Lower lobe of right lung (tissue), 2 donors: ENCODE results near the gene COPS3. TPM values are rescaled to one million over a fixed set of nuclear protein-coding genes. Genes with fewer than 3 reads are reported as not detected.

Experiments used
- ATAC-seq, 2 donors: fragments of 200-7000 bp; cut with Tn5 transposase; one replicate each; pipeline ENCODE4 v1.9.1; 2020 to 2022; ENCODE audit warnings: mild to moderate bottlenecking in 2 of 2, moderate library complexity in 2 of 2
- DNase-seq: peaks from one replicate; pipeline ENCODE4 v3.0.0-alpha.2; 2020
- H3K27ac ChIP-seq: fragments of 200-600 bp; one replicate; pipeline ENCODE4 v1.8.0; 2022
- H3K27me3 ChIP-seq: fragments of 200-600 bp; one replicate; pipeline ENCODE4 v1.8.0; 2022; ENCODE audit warnings: low read depth
- H3K36me3 ChIP-seq: fragments of 200-600 bp; one replicate; pipeline ENCODE4 v1.8.0; 2022; ENCODE audit warnings: mild to moderate bottlenecking
- H3K4me1 ChIP-seq: fragments of 200-600 bp; one replicate; pipeline ENCODE4 v1.8.0; 2022
- H3K4me3 ChIP-seq: fragments of 200-600 bp; one replicate; pipeline ENCODE4 v1.8.0; 2022; ENCODE audit warnings: mild to moderate bottlenecking
- H3K9me3 ChIP-seq: fragments of 200-600 bp; one replicate; pipeline ENCODE4 v1.8.0; 2022
- intact Hi-C: fragments of 100-400 bp; cut with DNase I; formaldehyde crosslinking; loops from one replicate; pipeline ENCODE4 v1.11.0; 2022
- total RNA-seq: library from RNA; stranded (reverse); fragmentation: NEBNext Ultra II Directional; extraction: Animal tissue kit (Norgen Biotek cat#: 25700); gene quantifications from one replicate; pipeline ENCODE4 v1.2.1, GENCODE V29; 2021
- TF ChIP-seq, protein P1 (sequence below): fragments of 200-600 bp; IDR thresholded peaks from one replicate; pipeline ENCODE4 v1.8.0; 2022; ENCODE audit warnings: antibody characterized with exemption, mild to moderate bottlenecking
- donor health status: DM: no; HTN: yes; CAD: no; lungs with severe emphysema.

Gene COPS3
- total RNA-seq, 1 donor from 2014 or later = 50.1 TPM

DNA sequence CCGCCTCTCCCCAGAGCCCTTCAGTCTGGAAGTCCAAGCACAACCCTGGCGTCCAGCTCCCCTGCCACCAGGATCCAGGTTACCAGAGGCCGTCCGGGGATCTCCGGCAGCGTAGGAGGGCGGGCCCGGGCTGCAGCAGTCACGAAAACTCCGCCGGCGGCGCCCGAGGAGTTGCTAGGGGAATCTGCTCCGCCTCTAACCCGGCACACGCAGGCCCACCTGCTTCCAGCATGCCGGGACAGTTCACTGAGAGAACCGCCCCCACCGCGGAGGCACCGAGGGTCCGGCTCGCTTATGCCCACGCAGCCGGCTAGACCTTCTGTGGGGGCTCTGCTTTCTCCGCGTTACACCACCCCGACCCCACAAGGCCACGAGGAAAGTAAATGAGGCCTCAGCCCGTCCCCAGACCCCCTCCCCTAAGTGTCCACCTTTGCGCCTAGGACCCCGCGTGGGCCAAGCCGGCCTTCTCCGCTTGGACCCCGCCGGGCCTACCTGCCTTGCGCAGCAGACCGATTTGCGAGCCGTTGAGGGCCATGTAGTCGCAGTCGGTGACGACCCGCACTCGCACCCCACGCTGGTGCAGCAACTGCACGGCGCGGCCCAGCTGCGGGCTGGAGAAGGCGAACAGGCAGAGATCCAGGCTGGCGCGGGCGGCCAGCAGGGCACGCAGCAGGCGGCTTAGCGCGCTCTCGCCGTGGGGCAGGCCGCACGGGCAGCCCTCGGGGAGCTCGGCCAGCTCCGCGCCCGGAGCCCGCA lies 75.5 kb downstream of the COPS3 start:
- H3K36me3 ChIP-seq = peaks cover 11% of the 10 kb centered on the region
- H3K4me3 ChIP-seq = peak overlapping the region; percentile 65
- peak overlapping the region; percentile 77 for H3K27ac ChIP-seq
- H3K27me3 ChIP-seq = no peaks in the 10 kb centered on the region
- DNase-seq (peak; percentile 78), ATAC-seq (peak; percentile 68 to 76)
- intact Hi-C loops = no loop called here
- H3K4me1 ChIP-seq = peaks cover 31% of the 10 kb centered on the region
- TF ChIP-seq, protein P1, sequence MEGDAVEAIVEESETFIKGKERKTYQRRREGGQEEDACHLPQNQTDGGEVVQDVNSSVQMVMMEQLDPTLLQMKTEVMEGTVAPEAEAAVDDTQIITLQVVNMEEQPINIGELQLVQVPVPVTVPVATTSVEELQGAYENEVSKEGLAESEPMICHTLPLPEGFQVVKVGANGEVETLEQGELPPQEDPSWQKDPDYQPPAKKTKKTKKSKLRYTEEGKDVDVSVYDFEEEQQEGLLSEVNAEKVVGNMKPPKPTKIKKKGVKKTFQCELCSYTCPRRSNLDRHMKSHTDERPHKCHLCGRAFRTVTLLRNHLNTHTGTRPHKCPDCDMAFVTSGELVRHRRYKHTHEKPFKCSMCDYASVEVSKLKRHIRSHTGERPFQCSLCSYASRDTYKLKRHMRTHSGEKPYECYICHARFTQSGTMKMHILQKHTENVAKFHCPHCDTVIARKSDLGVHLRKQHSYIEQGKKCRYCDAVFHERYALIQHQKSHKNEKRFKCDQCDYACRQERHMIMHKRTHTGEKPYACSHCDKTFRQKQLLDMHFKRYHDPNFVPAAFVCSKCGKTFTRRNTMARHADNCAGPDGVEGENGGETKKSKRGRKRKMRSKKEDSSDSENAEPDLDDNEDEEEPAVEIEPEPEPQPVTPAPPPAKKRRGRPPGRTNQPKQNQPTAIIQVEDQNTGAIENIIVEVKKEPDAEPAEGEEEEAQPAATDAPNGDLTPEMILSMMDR = no peak
- no peaks in the 10 kb centered on the region for H3K9me3 ChIP-seq

DNA sequence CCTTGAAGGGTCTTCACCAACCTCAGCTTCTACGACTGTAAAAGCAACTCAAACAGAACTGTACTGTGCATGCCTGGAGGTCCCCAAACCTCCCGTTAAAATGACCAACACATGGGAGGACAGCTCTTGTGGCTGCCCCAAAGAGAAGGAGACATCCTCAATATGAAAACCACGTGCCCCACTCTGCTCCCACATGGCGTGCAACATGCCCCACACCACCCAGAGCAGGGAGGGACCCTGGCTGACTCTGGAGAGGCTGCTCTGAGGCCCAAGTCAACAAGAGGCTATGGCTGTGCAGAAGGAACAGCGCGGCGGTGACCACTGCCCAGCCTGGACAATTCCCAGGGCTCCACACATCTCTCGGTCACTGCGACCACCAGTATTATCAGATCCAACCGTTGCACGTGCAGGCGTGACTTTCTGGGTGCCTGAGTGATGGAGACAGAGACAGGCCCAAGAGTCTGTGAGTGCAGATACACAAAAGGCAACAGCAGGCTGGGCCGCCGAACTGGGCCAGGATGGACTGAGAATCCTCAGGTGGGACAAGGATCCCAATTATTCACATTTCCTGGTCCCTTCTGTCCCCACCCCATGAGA lies 76.3 kb downstream of the COPS3 start:
- Histone ChIP-seq H3K4me1 (peaks cover 31% of the 10 kb centered on the region), H3K9me3 (no peaks in the 10 kb centered on the region), H3K4me3 (peak overlapping the region; percentile 65), H3K27me3 (no peaks in the 10 kb centered on the region), H3K27ac (no peak overlapping the region), H3K36me3 (peaks cover 9% of the 10 kb centered on the region)
- TF ChIP-seq, protein P1 = no peak
- no peak for DNase-seq
- no peak for ATAC-seq
- intact Hi-C loops = no loop called here

DNA sequence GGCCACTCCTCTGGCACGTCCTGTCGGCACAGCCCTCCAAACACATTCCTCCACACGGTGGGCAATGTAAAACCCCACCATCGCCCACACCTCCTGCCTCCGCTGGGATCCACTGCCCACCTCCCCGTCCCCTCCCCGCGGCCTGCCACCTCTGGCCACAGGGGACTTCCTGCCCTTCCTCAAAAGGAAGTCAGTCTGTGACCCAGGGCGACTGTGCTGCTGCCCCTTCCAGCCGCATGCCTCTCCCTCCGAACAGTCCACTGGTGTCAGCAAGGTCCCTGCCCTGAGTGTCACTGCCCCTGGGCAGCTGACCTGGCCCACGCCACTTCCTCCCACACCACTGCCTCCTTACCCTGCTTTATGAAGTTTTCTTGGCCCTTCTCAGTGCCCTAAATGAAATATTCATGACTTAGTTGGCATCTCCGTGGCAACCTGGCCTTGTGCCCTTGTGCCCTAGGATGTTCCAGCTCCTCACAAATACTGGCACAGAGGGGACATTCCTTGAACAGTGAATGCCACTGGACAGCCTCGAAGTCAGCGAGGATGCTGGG lies 76.9 kb downstream of the COPS3 start:
- TF ChIP-seq, protein P1 = no peak
- H3K27me3 ChIP-seq = no peaks in the 10 kb centered on the region
- peaks cover 9% of the 10 kb centered on the region for H3K36me3 ChIP-seq
- H3K27ac ChIP-seq = no peak overlapping the region
- H3K4me1 ChIP-seq = peaks cover 31% of the 10 kb centered on the region
- ATAC-seq = no peak
- H3K4me3 ChIP-seq = no peak overlapping the region
- no peak for DNase-seq
- H3K9me3 ChIP-seq = no peaks in the 10 kb centered on the region
- intact Hi-C loops = no loop called here

DNA sequence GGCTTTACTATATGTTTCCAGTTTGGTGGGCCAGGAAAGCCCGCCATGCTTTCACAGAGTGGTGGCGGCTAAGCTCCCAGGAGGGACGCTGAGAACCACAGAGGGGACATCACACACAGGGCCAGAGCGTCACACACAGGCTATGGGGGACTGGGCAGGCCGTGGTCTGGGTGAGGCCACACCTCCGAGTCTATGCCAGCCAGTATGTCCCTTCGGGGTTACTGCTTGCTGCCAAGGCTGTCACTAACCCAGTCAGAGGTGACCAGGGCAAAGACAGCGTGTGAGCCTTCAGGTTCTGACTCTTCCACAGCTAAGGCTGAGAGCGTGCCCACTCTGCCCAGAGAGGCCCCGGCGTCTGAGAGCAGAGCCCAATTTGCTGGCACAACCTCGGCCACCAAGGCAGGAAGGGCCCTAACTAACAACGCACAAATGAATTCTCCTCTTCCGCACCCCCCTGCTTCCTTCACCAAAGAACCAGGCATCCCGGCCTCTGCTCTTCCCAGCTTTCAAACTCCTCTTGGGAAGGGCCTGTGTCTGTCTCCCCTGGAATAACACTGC lies 77.8 kb downstream of the COPS3 start:
- Histone ChIP-seq H3K4me3 (no peak overlapping the region), H3K4me1 (peaks cover 31% of the 10 kb centered on the region), H3K36me3 (peaks cover 9% of the 10 kb centered on the region), H3K27me3 (no peaks in the 10 kb centered on the region), H3K9me3 (no peaks in the 10 kb centered on the region), H3K27ac (no peak overlapping the region)
- no peak for ATAC-seq
- TF ChIP-seq, protein P1 = no peak
- DNase-seq = no peak
- intact Hi-C loops = no loop called here

DNA sequence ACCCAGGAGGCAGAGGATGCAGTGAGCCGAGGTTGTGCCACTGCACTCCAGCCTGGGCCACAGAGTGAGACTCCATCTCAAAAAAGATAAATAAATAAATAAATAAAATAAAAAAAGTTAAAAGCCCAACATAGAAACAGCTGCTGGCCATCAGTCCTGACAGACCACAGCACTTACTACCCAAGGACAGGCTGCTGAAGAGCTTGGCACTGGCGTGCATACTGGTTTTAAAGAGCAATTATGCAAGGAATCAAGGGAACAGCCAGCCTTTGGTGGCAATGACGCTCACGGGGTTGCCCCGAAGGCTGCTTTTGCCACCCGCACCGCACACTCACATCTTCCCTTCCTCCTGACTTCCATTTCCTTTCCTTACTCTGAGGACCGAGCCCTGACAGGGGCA lies 79.1 kb downstream of the COPS3 start:
- intact Hi-C loops = no loop called here

More for the DNA sequence above, 79.1 kb downstream of the COPS3 start:
- H3K9me3 ChIP-seq = no peaks in the 10 kb centered on the region
- TF ChIP-seq, protein P1 = no peak
- peaks cover 9% of the 10 kb centered on the region for H3K36me3 ChIP-seq
- no peak overlapping the region for H3K4me3 ChIP-seq
- peaks cover 31% of the 10 kb centered on the region for H3K4me1 ChIP-seq
- DNase-seq (no peak), ATAC-seq (no peak)
- H3K27me3 ChIP-seq = no peaks in the 10 kb centered on the region
- no peak overlapping the region for H3K27ac ChIP-seq
